GM21367 (cell line): ENCODE results near the gene TSPAN4.

Experiments
- ATAC-seq: cut with Tn5 transposase; IDR thresholded peaks from one replicate; pipeline ENCODE4 v1.9.1; 2021; ENCODE audit not compliant: unreplicated experiment

TSPAN4 gene

GRCh38 chr11:863023-863909 lies 20.6 kb downstream of the TSPAN4 start:
- no peak for ATAC-seq

GRCh38 chr11:863910-864827 lies 21.5 kb downstream of the TSPAN4 start:
- no peak for ATAC-seq

GRCh38 chr11:864898-865297 lies 22.2 kb downstream of the TSPAN4 start:
- ATAC-seq = no peak

- ATAC-seq = no peak
Observed at GRCh38 chr11:865462-866430, 23.1 kb downstream of the TSPAN4 start.

- no peak for ATAC-seq
Observed at GRCh38 chr11:866481-866880, 23.8 kb downstream of the TSPAN4 start.

- no peak for ATAC-seq
Observed at GRCh38 chr11:867856-868358, 25.3 kb downstream of the TSPAN4 start.

GRCh38 chr11:868394-868793 lies 25.7 kb downstream of the TSPAN4 start:
- no peak for ATAC-seq

- no peak for ATAC-seq
Observed at GRCh38 chr11:868802-869201, 26.1 kb downstream of the TSPAN4 start.

GRCh38 chr11:869399-870126 lies 26.9 kb downstream of the TSPAN4 start:
- no peak for ATAC-seq

GRCh38 chr11:870127-870413 lies 27.4 kb downstream of the TSPAN4 start:
- ATAC-seq = no peak

GRCh38 chr11:870418-870817 lies 27.8 kb downstream of the TSPAN4 start:
- no peak for ATAC-seq

- ATAC-seq = no peak
Observed at GRCh38 chr11:871472-871871, 28.8 kb downstream of the TSPAN4 start.

- ATAC-seq = no peak
Observed at GRCh38 chr11:872799-873198, 30.1 kb downstream of the TSPAN4 start.

- ATAC-seq = no peak
Observed at GRCh38 chr11:873706-874105, 31.1 kb downstream of the TSPAN4 start.

GRCh38 chr11:875203-875602 lies 32.6 kb downstream of the TSPAN4 start:
- ATAC-seq = no peak

GRCh38 chr11:875769-876301 lies 33.2 kb downstream of the TSPAN4 start:
- ATAC-seq = no peak

GRCh38 chr11:876545-876944 lies 33.9 kb downstream of the TSPAN4 start:
- no peak for ATAC-seq

GRCh38 chr11:877565-877964 lies 34.9 kb downstream of the TSPAN4 start:
- no peak for ATAC-seq

- no peak for ATAC-seq
Observed at GRCh38 chr11:880447-880846, 37.8 kb downstream of the TSPAN4 start.

GRCh38 chr11:882596-882995 lies 39.9 kb downstream of the TSPAN4 start:
- ATAC-seq = no peak
